Measurements from ENCODE around the gene ADK. TPM values are rescaled to one million over a fixed set of nuclear protein-coding genes. Genes with fewer than 3 reads are reported as not detected.

Gene ADK
- total and polyA plus RNA-seq, 2 experiments from 2014 or later: 39.9 to 53.0 TPM

DNA sequence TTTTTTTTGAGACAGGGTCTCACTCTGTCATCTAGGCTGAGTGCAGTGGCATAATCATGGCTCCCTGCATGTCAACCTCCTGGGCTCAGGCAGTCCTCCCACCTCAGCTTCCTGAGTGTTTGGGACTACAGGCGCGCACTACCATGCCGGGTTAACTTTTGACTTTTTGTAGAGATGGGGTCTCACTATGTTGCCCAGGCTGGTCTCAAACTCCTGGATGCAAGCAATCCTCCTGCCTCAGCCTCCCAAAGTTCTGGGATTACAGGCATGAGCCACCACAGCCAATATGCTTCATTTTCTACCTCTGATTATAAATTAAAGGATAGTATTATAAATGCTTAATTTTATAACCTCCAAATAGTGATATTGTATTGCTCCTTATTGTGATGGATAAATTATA lies 121.3 kb downstream of the ADK start:
- H3K9me3 Mint-ChIP-seq: no peaks in the 10 kb centered on the region

More for the DNA sequence above, 121.3 kb downstream of the ADK start:
- no peak for DNase-seq (ENCODE audit: low spot score)
- TF ChIP-seq ETS1 (IDR thresholded peaks at IDR 0.05) (no peak), JUNB (IDR thresholded peaks at IDR 0.05; ENCODE audit: unreplicated experiment) (no peak), EZH2 (IDR thresholded peaks at IDR 0.05; ENCODE audit: low read depth, unreplicated experiment) (no peak), ZNF114 (CRISPR knock-in tag; IDR thresholded peaks at IDR 0.05) (no peak), POLR2AphosphoS5 (IDR thresholded peaks at IDR 0.05; ENCODE audit: low read depth) (no peak), REST (IDR thresholded peaks at IDR 0.05; ENCODE audit: unreplicated experiment) (no peak), ZNF331 (CRISPR knock-in tag; IDR thresholded peaks at IDR 0.05; ENCODE audit: low read depth) (no peak), CREB1 (CRISPR knock-in tag; IDR thresholded peaks at IDR 0.05; ENCODE audit: low read depth) (no peak), NANOG (IDR thresholded peaks at IDR 0.05; ENCODE audit: borderline replicate concordance) (no peak), ZNF462 (CRISPR knock-in tag; IDR thresholded peaks at IDR 0.05) (no peak), STAT1 (IDR thresholded peaks at IDR 0.05; ENCODE audit: unreplicated experiment) (no peak), EZH2phosphoT487 (IDR thresholded peaks at IDR 0.05; ENCODE audit: unreplicated experiment) (no peak)
- TF ChIP-seq, protein P1, sequence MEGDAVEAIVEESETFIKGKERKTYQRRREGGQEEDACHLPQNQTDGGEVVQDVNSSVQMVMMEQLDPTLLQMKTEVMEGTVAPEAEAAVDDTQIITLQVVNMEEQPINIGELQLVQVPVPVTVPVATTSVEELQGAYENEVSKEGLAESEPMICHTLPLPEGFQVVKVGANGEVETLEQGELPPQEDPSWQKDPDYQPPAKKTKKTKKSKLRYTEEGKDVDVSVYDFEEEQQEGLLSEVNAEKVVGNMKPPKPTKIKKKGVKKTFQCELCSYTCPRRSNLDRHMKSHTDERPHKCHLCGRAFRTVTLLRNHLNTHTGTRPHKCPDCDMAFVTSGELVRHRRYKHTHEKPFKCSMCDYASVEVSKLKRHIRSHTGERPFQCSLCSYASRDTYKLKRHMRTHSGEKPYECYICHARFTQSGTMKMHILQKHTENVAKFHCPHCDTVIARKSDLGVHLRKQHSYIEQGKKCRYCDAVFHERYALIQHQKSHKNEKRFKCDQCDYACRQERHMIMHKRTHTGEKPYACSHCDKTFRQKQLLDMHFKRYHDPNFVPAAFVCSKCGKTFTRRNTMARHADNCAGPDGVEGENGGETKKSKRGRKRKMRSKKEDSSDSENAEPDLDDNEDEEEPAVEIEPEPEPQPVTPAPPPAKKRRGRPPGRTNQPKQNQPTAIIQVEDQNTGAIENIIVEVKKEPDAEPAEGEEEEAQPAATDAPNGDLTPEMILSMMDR (conservative IDR thresholded peaks at IDR 0.05; ENCODE audit: low read depth in 2 of 2): no peak
- H3K27me3 Mint-ChIP-seq (ENCODE audit: insufficient read depth, low read depth, poor library complexity): peaks cover 3% of the 10 kb centered on the region
- H3K27ac Mint-ChIP-seq: no peak overlapping the region
- Histone ChIP-seq H3K4me1 (ENCODE audit: insufficient read depth) (no peaks in the 10 kb centered on the region), H3K9me2 (ENCODE audit: insufficient read depth) (no peaks in the 10 kb centered on the region), H3K4me3 (no peak overlapping the region), H2AFZ (no peak overlapping the region), H3K4me2 (no peak overlapping the region), H3K27me3 (ENCODE audit: insufficient read depth) (no peaks in the 10 kb centered on the region), H3K27ac (ENCODE audit: low read depth) (no peak overlapping the region), H3K36me3 (ENCODE audit: insufficient read depth) (no peaks in the 10 kb centered on the region), H3K79me2 (replicated peaks; ENCODE audit: insufficient read depth) (peaks cover 18% of the 10 kb centered on the region), H3F3A (replicated peaks; ENCODE audit: low read depth) (no peaks in the 10 kb centered on the region), H4K20me1 (replicated peaks; ENCODE audit: insufficient read depth) (peaks cover 6% of the 10 kb centered on the region; the same call in 1 of the 2 replicates)
- H3K4me3 Mint-ChIP-seq: no peak overlapping the region
- ATAC-seq: no peak
- H3K4me1 Mint-ChIP-seq: no peaks in the 10 kb centered on the region
- H3K36me3 Mint-ChIP-seq (ENCODE audit: low read depth): no peaks in the 10 kb centered on the region
